HepG2 (cell line): ENCODE measurements around the gene RNASE12. TPM values are rescaled to one million over a fixed set of nuclear protein-coding genes. Genes with fewer than 3 reads are reported as not detected.

Source experiments
- ASH2L ChIP-seq: fragments of 300-600, 200-600 bp; sonication (generic); IDR thresholded peaks from 2 replicates; pipeline ENCODE4 v1.7.0; 2017; ENCODE audit warnings: low read depth, mild to moderate bottlenecking, moderate library complexity, mixed read lengths, low read length; ENCODE audit not compliant: insufficient read length
- HMG20B ChIP-seq: conservative IDR thresholded peaks from 2 replicates; pipeline ENCODE4 v1.6.1; 2016; ENCODE audit warnings: missing genetic modification reagents, missing compliant biosample characterization
- KDM3A ChIP-seq: IDR thresholded peaks from 2 replicates; pipeline ENCODE4 v1.6.1; 2018; ENCODE audit warnings: low read depth, missing compliant biosample characterization
- PRDM10 ChIP-seq: sonication (generic); formaldehyde crosslinking; IDR thresholded peaks from 2 replicates; pipeline ENCODE4 v1.4.0; 2020; ENCODE audit warnings: low read depth, missing genetic modification reagents
- ZBTB37 ChIP-seq: sonication (generic); formaldehyde crosslinking; IDR thresholded peaks from 2 replicates; pipeline ENCODE4 v1.4.0; 2020; ENCODE audit warnings: mild to moderate bottlenecking, missing genetic modification reagents
- ZNF567 ChIP-seq: sonication (generic); formaldehyde crosslinking; IDR thresholded peaks from 2 replicates; pipeline ENCODE4 v1.8.1; 2023; ENCODE audit warnings: mild to moderate bottlenecking, missing genetic modification reagents, borderline replicate concordance
- ZNF777 ChIP-seq: sonication (generic); formaldehyde crosslinking; IDR thresholded peaks from 2 replicates; pipeline ENCODE4 v1.4.0; 2020; ENCODE audit warnings: missing genetic modification reagents
- ZSCAN22 ChIP-seq: sonication (generic); formaldehyde crosslinking; IDR thresholded peaks from 2 replicates; pipeline ENCODE4 v1.4.0; 2020; ENCODE audit warnings: mild to moderate bottlenecking, missing genetic modification reagents
- polyA plus RNA-seq, 8 experiments: library from polyadenylated mRNA; depleted of rRNA in 3 of 8; stranded (reverse) in 7 of 8; unstranded in 1 of 8; fragments of >200 nt; fragmentation: Illumina TruSeq in 4 of 8; extraction: Trizol in 4 of 8; gene quantifications; 2 replicates each; pipeline versions ENCODE4 v1.2.1 to v1.2.3, GENCODE V29; 2011 to 2016; ENCODE audit warnings: low read depth in 4 of 8, missing spikeins in 1 of 8, mixed read lengths in 1 of 8; ENCODE audit not compliant: insufficient read depth in 1 of 8
- total RNA-seq, 5 experiments: library from RNA; depleted of rRNA; stranded (reverse); fragments of >200 nt; fragmentation: Illumina TruSeq; extraction: Trizol; gene quantifications; 2 replicates each; pipeline ENCODE4 v1.2.3, GENCODE V29; 2016; ENCODE audit warnings: low read depth in 1 of 5
- TF ChIP-seq, protein P1 (sequence below): sonication (generic); formaldehyde crosslinking; IDR thresholded peaks from 2 replicates; pipeline ENCODE4 v1.4.0; 2020; ENCODE audit warnings: missing genetic modification reagents
- TF ChIP-seq, protein P2 (sequence below): sonication (generic); formaldehyde crosslinking; IDR thresholded peaks from 2 replicates; pipeline ENCODE4 v1.5.1; 2020; ENCODE audit warnings: missing genetic modification reagents, mild to moderate bottlenecking, borderline replicate concordance

Gene RNASE12
- total and polyA plus RNA-seq, 2 of the 13 experiments (the other 11 are each of a cell fraction or from before 2014, with no cell fraction given), result not detected

DNA sequence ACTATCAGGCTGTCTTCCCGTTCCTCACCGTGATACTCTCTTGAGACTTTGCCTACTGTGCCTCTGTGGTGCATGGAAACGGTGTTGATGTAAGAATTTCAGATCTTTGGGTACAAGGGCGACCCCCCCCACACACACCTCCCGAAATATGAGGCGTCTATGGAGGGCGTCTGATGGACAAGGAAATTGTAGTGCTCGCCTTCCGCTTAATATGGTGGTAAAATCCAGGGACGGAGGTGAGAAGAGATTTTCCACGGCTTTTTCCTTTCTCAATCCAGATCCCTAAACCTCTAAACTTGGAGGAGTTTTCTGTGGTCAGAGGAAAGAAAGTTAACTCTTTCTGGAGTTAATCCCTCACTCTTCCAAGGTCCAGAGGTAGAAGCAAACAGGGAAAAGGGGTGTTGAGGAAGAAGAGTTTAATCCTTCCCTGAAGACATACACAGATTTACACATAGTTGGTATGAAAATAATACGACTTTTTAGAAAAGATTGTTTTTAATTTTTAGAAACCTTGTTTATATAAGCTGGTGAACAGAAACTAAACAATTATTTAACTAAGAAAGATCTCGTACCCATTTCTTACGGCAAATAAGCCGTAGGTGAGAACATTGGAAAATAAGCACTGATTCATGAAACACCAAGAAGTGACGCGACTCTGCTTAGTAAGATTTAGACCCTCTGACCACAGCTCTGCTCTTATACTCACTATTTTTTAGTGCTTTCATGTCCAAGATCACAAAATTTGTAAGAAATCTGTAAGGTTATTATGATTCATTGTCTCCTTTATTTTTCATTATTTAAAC lies 23.1 kb upstream of the RNASE12 start (continued):
- TF ChIP-seq PRDM10 (0 out of 2 replicates have a peak, but pooled peaks have one; percentile 11), ZNF777 (CRISPR knock-in tag) (peak; percentile 17; the same call in 1 of the 2 replicates), KDM3A (CRISPR knock-in tag) (no peak), ASH2L (peak; percentile 78), ZBTB37 (CRISPR knock-in tag) (0 out of 2 replicates have a peak, but pooled peaks have one; percentile 7), HMG20B (CRISPR knock-in tag) (0 out of 2 replicates have a peak, but pooled peaks have one; percentile 20), ZSCAN22 (0 out of 2 replicates have a peak, but pooled peaks have one; percentile 6), ZNF567 (0 out of 2 replicates have a peak, but pooled peaks have one; percentile 12)
- TF ChIP-seq, protein P1, sequence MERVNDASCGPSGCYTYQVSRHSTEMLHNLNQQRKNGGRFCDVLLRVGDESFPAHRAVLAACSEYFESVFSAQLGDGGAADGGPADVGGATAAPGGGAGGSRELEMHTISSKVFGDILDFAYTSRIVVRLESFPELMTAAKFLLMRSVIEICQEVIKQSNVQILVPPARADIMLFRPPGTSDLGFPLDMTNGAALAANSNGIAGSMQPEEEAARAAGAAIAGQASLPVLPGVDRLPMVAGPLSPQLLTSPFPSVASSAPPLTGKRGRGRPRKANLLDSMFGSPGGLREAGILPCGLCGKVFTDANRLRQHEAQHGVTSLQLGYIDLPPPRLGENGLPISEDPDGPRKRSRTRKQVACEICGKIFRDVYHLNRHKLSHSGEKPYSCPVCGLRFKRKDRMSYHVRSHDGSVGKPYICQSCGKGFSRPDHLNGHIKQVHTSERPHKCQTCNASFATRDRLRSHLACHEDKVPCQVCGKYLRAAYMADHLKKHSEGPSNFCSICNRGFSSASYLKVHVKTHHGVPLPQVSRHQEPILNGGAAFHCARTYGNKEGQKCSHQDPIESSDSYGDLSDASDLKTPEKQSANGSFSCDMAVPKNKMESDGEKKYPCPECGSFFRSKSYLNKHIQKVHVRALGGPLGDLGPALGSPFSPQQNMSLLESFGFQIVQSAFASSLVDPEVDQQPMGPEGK (CRISPR knock-in tag), result peak; percentile 78
- TF ChIP-seq, protein P2, sequence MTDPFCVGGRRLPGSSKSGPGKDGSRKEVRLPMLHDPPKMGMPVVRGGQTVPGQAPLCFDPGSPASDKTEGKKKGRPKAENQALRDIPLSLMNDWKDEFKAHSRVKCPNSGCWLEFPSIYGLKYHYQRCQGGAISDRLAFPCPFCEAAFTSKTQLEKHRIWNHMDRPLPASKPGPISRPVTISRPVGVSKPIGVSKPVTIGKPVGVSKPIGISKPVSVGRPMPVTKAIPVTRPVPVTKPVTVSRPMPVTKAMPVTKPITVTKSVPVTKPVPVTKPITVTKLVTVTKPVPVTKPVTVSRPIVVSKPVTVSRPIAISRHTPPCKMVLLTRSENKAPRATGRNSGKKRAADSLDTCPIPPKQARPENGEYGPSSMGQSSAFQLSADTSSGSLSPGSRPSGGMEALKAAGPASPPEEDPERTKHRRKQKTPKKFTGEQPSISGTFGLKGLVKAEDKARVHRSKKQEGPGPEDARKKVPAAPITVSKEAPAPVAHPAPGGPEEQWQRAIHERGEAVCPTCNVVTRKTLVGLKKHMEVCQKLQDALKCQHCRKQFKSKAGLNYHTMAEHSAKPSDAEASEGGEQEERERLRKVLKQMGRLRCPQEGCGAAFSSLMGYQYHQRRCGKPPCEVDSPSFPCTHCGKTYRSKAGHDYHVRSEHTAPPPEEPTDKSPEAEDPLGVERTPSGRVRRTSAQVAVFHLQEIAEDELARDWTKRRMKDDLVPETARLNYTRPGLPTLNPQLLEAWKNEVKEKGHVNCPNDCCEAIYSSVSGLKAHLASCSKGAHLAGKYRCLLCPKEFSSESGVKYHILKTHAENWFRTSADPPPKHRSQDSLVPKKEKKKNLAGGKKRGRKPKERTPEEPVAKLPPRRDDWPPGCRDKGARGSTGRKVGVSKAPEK (CRISPR knock-in tag), result no peak
